PC-3 (cell line): Measurements from ENCODE around the gene TNS3. TPM values are rescaled to one million over a fixed set of nuclear protein-coding genes. Genes with fewer than 3 reads are reported as not detected.

Experiments
- ATAC-seq: fragments of 200-7000 bp; cut with Tn5 transposase; 2 replicates; pipeline ENCODE4 v1.9.1; 2020; ENCODE audit warnings: mild to moderate bottlenecking, moderate library complexity
- BruUV-seq: library from RNA; stranded (reverse); fragments of 400-500 nt; replicated peaks from 2 replicates; lab custom pipeline; 2021; lab: Mats Ljungman, UMichigan
- CTCF ChIA-PET: fragments of 300-600 bp; sonication (Branson Sonifier 250); formaldehyde crosslinking; loops from one replicate; lab custom pipeline; 2022; ENCODE audit warnings: antibody characterized with exemption; lab: Charles Lee
- POLR2A ChIA-PET: fragments of 300-600 bp; sonication (Branson Sonifier 250); formaldehyde crosslinking; loops from one replicate; lab custom pipeline; 2022; ENCODE audit warnings: antibody characterized with exemption; ENCODE audit not compliant: unreplicated experiment; lab: Charles Lee
- DNase-seq: peaks from one replicate; pipeline ENCODE4 v3.0.0-alpha.2; 2015
- H2AFZ ChIP-seq: fragments of 300-600 bp; sonication (generic); 2 replicates; pipeline ENCODE4 v1.6.0; 2016; ENCODE audit warnings: antibody characterized with exemption, low read length
- H3F3A ChIP-seq: fragments of 300-600 bp; sonication (generic); one replicate; pipeline ENCODE4 v1.6.0; 2017; ENCODE audit warnings: antibody characterized with exemption, low read length, control low read depth, mild to moderate bottlenecking; ENCODE audit not compliant: unreplicated experiment
- H3K27ac ChIP-seq: fragments of 300-600 bp; sonication (generic); 2 replicates; pipeline ENCODE4 v1.5.1; 2016; ENCODE audit warnings: mild to moderate bottlenecking, low read length
- H3K27me3 ChIP-seq: fragments of 300-600 bp; sonication (generic); 2 replicates; pipeline ENCODE4 v1.6.1; 2016; ENCODE audit warnings: low read length, mixed read lengths
- H3K36me3 ChIP-seq: fragments of 300-600 bp; sonication (generic); 2 replicates; pipeline ENCODE4 v1.6.1; 2016; ENCODE audit warnings: low read depth, mixed run types, low read length, mixed read lengths
- H3K4me1 ChIP-seq: fragments of 300-600 bp; sonication (generic); 2 replicates; pipeline ENCODE4 v1.5.1; 2016; ENCODE audit warnings: low read length; ENCODE audit not compliant: insufficient read depth
- H3K4me2 ChIP-seq: fragments of 300-600 bp; sonication (generic); 2 replicates; pipeline ENCODE4 v1.6.0; 2016; ENCODE audit warnings: low read length
- H3K4me3 ChIP-seq: fragments of 300-600 bp; sonication (generic); 2 replicates; pipeline ENCODE4 v1.5.1; 2016; ENCODE audit warnings: mild to moderate bottlenecking, low read length, mixed read lengths
- H3K79me2 ChIP-seq: fragments of 300-600 bp; sonication (generic); 2 replicates; pipeline ENCODE4 v1.6.1; 2017; ENCODE audit warnings: low read length, mixed read lengths
- H3K9ac ChIP-seq: fragments of 300-600 bp; sonication (generic); 2 replicates; pipeline ENCODE4 v1.6.0; 2016; ENCODE audit warnings: mild to moderate bottlenecking, low read length
- H3K9me2 ChIP-seq: fragments of 300-600 bp; sonication (generic); replicated peaks from 2 replicates; pipeline ENCODE4 v1.6.1; 2016; ENCODE audit warnings: mixed run types, low read length, mixed read lengths
- H3K9me3 ChIP-seq: fragments of 300-600 bp; sonication (generic); 2 replicates; pipeline ENCODE4 v1.6.1; 2016; ENCODE audit warnings: low read length, mixed read lengths
- H4K20me1 ChIP-seq: fragments of 300-600 bp; sonication (generic); 2 replicates; pipeline ENCODE4 v1.6.1; 2016; ENCODE audit warnings: low read length, mixed read lengths
- EZH2 ChIP-seq: fragments of 300-600 bp; sonication (generic); IDR thresholded peaks from one replicate; pipeline ENCODE4 v1.6.1; 2017; ENCODE audit warnings: antibody characterized with exemption, mild to moderate bottlenecking, low read length; ENCODE audit not compliant: unreplicated experiment
- EZH2phosphoT487 ChIP-seq: fragments of 300-600 bp; sonication (generic); IDR thresholded peaks from 2 replicates; pipeline ENCODE4 v1.6.1; 2018; ENCODE audit warnings: mild to moderate bottlenecking, antibody characterized with exemption, low read length, borderline replicate concordance
- intact Hi-C: fragments of 100-400 bp; cut with micrococcal nuclease; formaldehyde crosslinking; loops from 2 replicates; pipeline ENCODE4 v1.9.0; 2023
- total RNA-seq: library from RNA; depleted of rRNA; stranded (reverse); fragments of >200 nt; gene quantifications from 2 replicates; pipeline ENCODE4 v1.2.3, GENCODE V29; 2014
- TF ChIP-seq, protein P1 (sequence below): fragments of 300-600 bp; sonication (generic); conservative IDR thresholded peaks from 2 replicates; pipeline ENCODE4 v1.5.1; 2017; ENCODE audit warnings: antibody characterized with exemption, low read depth, mild to moderate bottlenecking, low read length

TNS3 gene
- total RNA-seq, 1 experiment from 2014 or later: 72.3 TPM

DNA sequence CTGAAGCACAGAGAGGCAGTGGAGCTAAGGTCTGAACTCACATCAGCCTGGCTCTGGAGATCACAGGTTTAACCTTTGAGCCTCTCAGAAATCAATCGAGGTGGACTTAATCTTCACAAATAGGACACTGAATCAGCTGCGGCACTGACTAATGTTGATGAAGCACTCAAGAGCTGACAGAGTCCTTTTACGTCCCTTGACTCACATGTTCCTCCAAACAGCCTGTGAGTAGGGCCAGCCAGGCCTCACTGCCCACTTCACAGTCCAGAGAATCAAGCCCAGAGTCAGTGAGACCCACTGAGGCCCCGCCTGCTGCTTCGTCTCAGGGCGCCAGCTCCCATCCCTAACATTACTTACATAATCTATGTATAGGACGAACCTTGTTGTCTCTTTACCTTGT, 63.1 kb downstream of the TNS3 start:
- Histone ChIP-seq H3K27me3 (no peaks in the 10 kb centered on the region), H3K9me3 (no peaks in the 10 kb centered on the region), H3K79me2 (peaks cover 82% of the 10 kb centered on the region), H3K4me1 (peaks cover 19% of the 10 kb centered on the region), H3K4me3 (no peak overlapping the region), H3K27ac (no peak overlapping the region), H3K9me2 (no peaks in the 10 kb centered on the region), H2AFZ (no peak overlapping the region), H3K36me3 (peaks cover 18% of the 10 kb centered on the region), H4K20me1 (peaks cover 7% of the 10 kb centered on the region; the same call in 1 of the 2 replicates), H3K9ac (no peak overlapping the region), H3F3A (no peaks in the 10 kb centered on the region), H3K4me2 (no peak overlapping the region)
- DNase-seq (peak; percentile 55), ATAC-seq (peak; percentile 82)
- no TSS peak for BruUV-seq
- ChIA-PET CTCF (no interaction called here), POLR2A (no interaction called here)
- intact Hi-C loops: no loop called here
- TF ChIP-seq EZH2: no peak
- no peak for TF ChIP-seq EZH2phosphoT487
- TF ChIP-seq, protein P1, sequence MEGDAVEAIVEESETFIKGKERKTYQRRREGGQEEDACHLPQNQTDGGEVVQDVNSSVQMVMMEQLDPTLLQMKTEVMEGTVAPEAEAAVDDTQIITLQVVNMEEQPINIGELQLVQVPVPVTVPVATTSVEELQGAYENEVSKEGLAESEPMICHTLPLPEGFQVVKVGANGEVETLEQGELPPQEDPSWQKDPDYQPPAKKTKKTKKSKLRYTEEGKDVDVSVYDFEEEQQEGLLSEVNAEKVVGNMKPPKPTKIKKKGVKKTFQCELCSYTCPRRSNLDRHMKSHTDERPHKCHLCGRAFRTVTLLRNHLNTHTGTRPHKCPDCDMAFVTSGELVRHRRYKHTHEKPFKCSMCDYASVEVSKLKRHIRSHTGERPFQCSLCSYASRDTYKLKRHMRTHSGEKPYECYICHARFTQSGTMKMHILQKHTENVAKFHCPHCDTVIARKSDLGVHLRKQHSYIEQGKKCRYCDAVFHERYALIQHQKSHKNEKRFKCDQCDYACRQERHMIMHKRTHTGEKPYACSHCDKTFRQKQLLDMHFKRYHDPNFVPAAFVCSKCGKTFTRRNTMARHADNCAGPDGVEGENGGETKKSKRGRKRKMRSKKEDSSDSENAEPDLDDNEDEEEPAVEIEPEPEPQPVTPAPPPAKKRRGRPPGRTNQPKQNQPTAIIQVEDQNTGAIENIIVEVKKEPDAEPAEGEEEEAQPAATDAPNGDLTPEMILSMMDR: no peak

DNA sequence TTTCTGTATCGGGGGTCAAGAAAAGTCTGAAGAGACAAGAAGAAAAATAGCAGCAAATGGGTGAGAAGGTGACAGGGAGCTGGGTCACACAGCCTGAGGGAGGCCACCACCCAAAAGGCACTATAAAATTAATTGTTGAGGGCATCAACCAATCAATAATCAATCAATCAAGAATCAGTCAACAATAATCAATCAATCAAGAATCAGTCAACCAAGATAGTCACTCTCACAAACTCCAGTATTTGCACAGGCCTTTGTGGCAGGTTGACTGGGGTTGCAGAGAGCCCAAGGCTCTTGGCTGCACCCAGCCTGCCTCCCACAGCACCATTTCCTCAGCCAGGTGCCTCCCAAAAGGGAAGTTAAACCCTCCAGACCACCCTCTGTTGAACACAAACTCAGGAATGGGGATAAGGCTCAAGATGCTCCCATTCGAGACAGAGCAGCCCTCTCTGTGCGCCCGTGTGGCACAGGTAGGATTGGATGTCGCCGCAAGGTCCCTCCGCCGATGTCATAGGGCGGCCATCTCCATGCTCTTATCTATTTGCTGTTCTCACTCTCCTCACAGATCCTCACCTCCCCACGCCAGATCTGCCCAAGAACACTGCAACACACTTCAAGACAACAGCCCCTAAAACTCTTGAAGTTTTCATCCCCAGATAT, 64.0 kb downstream of the TNS3 start:
- H4K20me1 ChIP-seq: peaks cover 7% of the 10 kb centered on the region; the same call in 1 of the 2 replicates
- H3K27ac ChIP-seq: no peak overlapping the region
- peaks cover 82% of the 10 kb centered on the region for H3K79me2 ChIP-seq

More for the DNA sequence above, 64.0 kb downstream of the TNS3 start:
- no TSS peak for BruUV-seq
- no peak for DNase-seq
- no peak overlapping the region for H3K9ac ChIP-seq
- no peak for TF ChIP-seq EZH2
- no peak for TF ChIP-seq EZH2phosphoT487
- TF ChIP-seq, protein P1: no peak
- no peaks in the 10 kb centered on the region for H3K9me3 ChIP-seq
- H3K36me3 ChIP-seq: peaks cover 18% of the 10 kb centered on the region
- no peak for ATAC-seq
- H3K4me1 ChIP-seq: peaks cover 28% of the 10 kb centered on the region
- H3K27me3 ChIP-seq: no peaks in the 10 kb centered on the region
- ChIA-PET CTCF (no interaction called here), POLR2A (no interaction called here)
- H3K9me2 ChIP-seq: no peaks in the 10 kb centered on the region
- intact Hi-C loops: no loop called here
- no peak overlapping the region for H3K4me2 ChIP-seq
- no peak overlapping the region for H2AFZ ChIP-seq
- H3F3A ChIP-seq: no peaks in the 10 kb centered on the region
- H3K4me3 ChIP-seq: no peak overlapping the region
